Measurements from ENCODE around the gene C2.
"Not testable (repeated sequence)": the region's sequence is repeated elsewhere in the genome, so short reads cannot be mapped to it uniquely, and the experiment has no call there.

C2 gene

DNA sequence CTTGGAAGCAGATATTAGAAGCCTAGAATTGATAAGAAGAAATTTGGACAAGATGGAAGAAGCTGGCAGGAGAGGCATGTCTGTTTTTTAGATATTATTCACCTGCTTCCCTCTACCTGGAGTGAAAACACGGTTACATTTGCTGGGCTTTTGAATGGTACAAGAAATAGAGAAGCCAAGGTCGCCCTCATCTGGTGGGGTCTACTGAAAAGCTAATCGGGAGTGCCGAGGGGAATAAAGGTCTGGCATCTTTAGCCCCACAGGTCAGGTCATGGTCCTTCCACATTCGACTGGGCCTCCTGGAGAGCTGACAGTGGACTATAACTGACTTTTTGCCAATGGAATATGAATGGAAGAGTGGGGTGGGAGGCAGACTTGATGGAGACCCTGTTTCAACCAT, 4.6 kb upstream of the C2 start:
- Histone ChIP-seq H3K27ac (no peak overlapping the region), H3K9ac (ENCODE audit: insufficient read length) (no peak overlapping the region), H3K9me3 (ENCODE audit: low read depth, low read length) (no peaks in the 10 kb centered on the region), H3K36me3 (ENCODE audit: insufficient read depth, low read length) (no peaks in the 10 kb centered on the region), H3K4me3 (no peak overlapping the region)
- DNase-seq (ENCODE audit: low read depth, low spot score): no peak
- TF ChIP-seq FOXP2 (optimal IDR thresholded peaks at IDR 0.05; ENCODE audit: control extremely low read depth, extremely low read length, insufficient read depth) (no peak), EZH2 (IDR thresholded peaks at IDR 0.05) (no peak), POLR2AphosphoS5 (IDR thresholded peaks at IDR 0.05; ENCODE audit: borderline replicate concordance, low read depth, low read length) (no peak)

DNA sequence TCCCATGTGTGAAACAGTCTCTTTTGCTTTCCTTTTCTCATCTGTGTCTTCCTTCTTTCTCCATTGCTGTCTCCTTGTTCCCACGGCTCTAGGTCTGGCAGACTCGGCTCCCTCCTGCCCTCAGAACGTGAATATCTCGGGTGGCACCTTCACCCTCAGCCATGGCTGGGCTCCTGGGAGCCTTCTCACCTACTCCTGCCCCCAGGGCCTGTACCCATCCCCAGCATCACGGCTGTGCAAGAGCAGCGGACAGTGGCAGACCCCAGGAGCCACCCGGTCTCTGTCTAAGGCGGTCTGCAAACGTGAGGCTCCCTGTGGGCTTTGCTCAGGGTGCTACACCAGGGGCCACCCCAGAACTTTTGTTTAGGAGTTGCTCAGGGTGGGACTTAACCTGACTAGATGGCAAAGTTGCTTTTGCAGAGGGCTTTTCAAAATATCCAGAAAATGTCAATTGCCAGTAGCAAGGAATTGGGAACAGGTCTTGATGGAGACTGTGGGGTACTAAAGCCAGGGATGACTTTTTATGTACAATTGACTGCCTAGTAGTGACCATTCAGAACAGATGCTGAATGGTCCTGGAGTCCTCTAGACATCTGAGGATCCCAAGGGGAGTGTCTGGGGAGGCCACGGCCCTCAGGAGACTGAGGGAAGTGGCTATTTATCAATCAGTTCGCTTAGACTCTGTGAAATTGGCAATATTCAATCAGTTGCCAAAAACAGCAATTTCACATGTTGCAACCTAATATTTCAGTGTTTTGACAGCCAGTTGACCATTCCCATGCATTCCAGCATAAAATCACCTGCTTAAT, 550 bp downstream of the C2 start:
- Histone ChIP-seq H3K9ac (ENCODE audit: insufficient read length) (no peak overlapping the region), H3K36me3 (ENCODE audit: insufficient read depth, low read length) (no peaks in the 10 kb centered on the region), H3K4me3 (no peak overlapping the region), H3K27ac (no peak overlapping the region), H3K9me3 (ENCODE audit: low read depth, low read length) (no peaks in the 10 kb centered on the region)
- no peak for TF ChIP-seq EZH2 (IDR thresholded peaks at IDR 0.05)
- TF ChIP-seq POLR2AphosphoS5 (IDR thresholded peaks at IDR 0.05; ENCODE audit: borderline replicate concordance, low read depth, low read length): no peak
- no peak for TF ChIP-seq FOXP2 (optimal IDR thresholded peaks at IDR 0.05; ENCODE audit: control extremely low read depth, extremely low read length, insufficient read depth)
- no peak for DNase-seq (ENCODE audit: low read depth, low spot score)

GRCh38 chr6:31928672-31928939, 1.1 kb downstream of the C2 start:
- H3K9me3 ChIP-seq (ENCODE audit: low read depth, low read length): no peaks in the 10 kb centered on the region
- H3K9ac ChIP-seq (ENCODE audit: insufficient read length): no peak overlapping the region
- no peak for DNase-seq (ENCODE audit: low read depth, low spot score)
- TF ChIP-seq POLR2AphosphoS5 (IDR thresholded peaks at IDR 0.05; ENCODE audit: borderline replicate concordance, low read depth, low read length) (no peak), FOXP2 (optimal IDR thresholded peaks at IDR 0.05; ENCODE audit: control extremely low read depth, extremely low read length, insufficient read depth) (no peak), EZH2 (IDR thresholded peaks at IDR 0.05) (no peak)
- no peak overlapping the region for H3K4me3 ChIP-seq
- no peak overlapping the region for H3K27ac ChIP-seq
- H3K36me3 ChIP-seq (ENCODE audit: insufficient read depth, low read length): no peaks in the 10 kb centered on the region

- no peak overlapping the region for H3K4me3 ChIP-seq
- H3K9me3 ChIP-seq (ENCODE audit: low read depth, low read length): no peaks in the 10 kb centered on the region
- H3K27ac ChIP-seq: no peak overlapping the region
- H3K9ac ChIP-seq (ENCODE audit: insufficient read length): no peak overlapping the region
- no peak for DNase-seq (ENCODE audit: low read depth, low spot score)
- no peaks in the 10 kb centered on the region for H3K36me3 ChIP-seq (ENCODE audit: insufficient read depth, low read length)
- TF ChIP-seq POLR2AphosphoS5 (IDR thresholded peaks at IDR 0.05; ENCODE audit: borderline replicate concordance, low read depth, low read length) (no peak), FOXP2 (optimal IDR thresholded peaks at IDR 0.05; ENCODE audit: control extremely low read depth, extremely low read length, insufficient read depth) (no peak), EZH2 (IDR thresholded peaks at IDR 0.05) (no peak)
Observed at GRCh38 chr6:31930962-31931361, 3.4 kb downstream of the C2 start.

DNA sequence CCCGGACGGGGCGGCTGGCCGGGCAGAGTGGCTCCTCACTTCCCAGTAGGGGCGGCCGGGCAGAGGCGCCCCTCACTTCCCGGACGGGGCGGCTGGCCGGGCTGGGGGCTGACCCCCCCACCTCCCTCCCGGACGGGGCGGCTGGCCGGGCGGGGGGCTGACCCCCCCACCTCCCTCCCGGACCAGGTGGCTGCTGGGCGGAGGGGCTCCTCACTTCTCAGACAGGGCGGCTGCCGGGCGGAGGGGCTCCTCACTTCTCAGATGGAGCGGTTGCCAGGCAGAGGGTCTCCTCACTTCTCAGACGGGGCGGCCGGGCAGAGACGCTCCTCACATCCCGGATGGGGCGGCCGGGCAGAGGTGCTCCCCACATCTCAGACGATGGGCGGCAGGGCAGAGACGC, 4.6 kb downstream of the C2 start:
- not testable (repeated sequence) for DNase-seq (ENCODE audit: low read depth, low spot score); H3K4me3 ChIP-seq; H3K9me3 ChIP-seq (ENCODE audit: low read depth, low read length); H3K36me3 ChIP-seq (ENCODE audit: insufficient read depth, low read length); H3K9ac ChIP-seq (ENCODE audit: insufficient read length); H3K27ac ChIP-seq

DNA sequence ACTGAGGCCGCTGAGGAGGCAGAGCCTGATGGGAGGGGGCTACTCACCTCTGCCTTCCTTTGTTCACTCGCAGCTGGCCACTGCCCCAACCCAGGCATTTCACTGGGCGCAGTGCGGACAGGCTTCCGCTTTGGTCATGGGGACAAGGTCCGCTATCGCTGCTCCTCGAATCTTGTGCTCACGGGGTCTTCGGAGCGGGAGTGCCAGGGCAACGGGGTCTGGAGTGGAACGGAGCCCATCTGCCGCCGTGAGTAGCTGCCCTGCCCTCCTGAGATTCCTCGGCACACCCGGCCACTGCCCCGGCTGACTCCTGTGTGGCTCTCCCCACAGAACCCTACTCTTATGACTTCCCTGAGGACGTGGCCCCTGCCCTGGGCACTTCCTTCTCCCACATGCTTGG, 6.0 kb downstream of the C2 start:
- no peak for DNase-seq (ENCODE audit: low read depth, low spot score)
- H3K4me3 ChIP-seq: no peak overlapping the region
- H3K9ac ChIP-seq (ENCODE audit: insufficient read length): no peak overlapping the region
- no peaks in the 10 kb centered on the region for H3K36me3 ChIP-seq (ENCODE audit: insufficient read depth, low read length)
- TF ChIP-seq FOXP2 (optimal IDR thresholded peaks at IDR 0.05; ENCODE audit: control extremely low read depth, extremely low read length, insufficient read depth) (no peak), POLR2AphosphoS5 (IDR thresholded peaks at IDR 0.05; ENCODE audit: borderline replicate concordance, low read depth, low read length) (no peak), EZH2 (IDR thresholded peaks at IDR 0.05) (no peak)
- H3K9me3 ChIP-seq (ENCODE audit: low read depth, low read length): no peaks in the 10 kb centered on the region
- no peak overlapping the region for H3K27ac ChIP-seq

DNA sequence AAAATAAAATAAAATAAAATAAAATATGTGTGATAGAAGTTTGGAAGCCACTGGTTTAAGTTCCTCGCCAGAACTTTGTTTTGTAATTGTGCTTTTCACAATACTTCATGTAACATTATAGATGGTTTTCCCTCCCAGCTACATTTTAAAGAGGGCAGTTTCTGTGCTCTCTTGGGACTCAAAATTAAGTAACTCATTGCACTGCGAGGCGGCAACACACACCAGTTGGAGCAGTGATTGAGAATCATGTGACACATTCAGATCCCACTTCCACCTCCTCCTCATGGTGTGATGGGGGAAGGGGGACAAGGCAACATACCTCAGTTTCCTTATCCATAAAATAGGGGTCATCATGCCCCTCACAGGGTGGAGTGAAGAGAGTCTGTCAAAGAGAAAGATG, 7.5 kb downstream of the C2 start:
- TF ChIP-seq EZH2 (IDR thresholded peaks at IDR 0.05) (no peak), FOXP2 (optimal IDR thresholded peaks at IDR 0.05; ENCODE audit: control extremely low read depth, extremely low read length, insufficient read depth) (no peak), POLR2AphosphoS5 (IDR thresholded peaks at IDR 0.05; ENCODE audit: borderline replicate concordance, low read depth, low read length) (no peak)
- no peaks in the 10 kb centered on the region for H3K36me3 ChIP-seq (ENCODE audit: insufficient read depth, low read length)
- no peak overlapping the region for H3K27ac ChIP-seq
- DNase-seq (ENCODE audit: low read depth, low spot score): no peak
- H3K9me3 ChIP-seq (ENCODE audit: low read depth, low read length): no peaks in the 10 kb centered on the region
- H3K9ac ChIP-seq (ENCODE audit: insufficient read length): no peak overlapping the region
- H3K4me3 ChIP-seq: no peak overlapping the region

DNA sequence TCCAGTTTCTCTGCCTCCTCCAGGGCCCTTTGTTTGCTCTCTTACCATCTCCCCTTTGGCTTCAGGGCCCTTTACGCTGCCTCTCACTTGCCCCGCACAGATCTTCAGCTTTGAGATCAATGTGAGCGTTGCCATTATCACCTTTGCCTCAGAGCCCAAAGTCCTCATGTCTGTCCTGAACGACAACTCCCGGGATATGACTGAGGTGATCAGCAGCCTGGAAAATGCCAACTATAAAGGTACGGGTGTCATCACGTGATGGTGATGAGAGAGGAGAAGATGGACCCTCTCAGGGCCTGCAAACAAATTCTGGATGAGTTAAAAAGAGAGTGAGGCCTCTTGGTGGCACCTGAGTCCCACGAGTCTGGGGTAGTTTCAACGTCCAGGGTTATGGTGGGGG, 8.3 kb downstream of the C2 start:
- H3K9ac ChIP-seq (ENCODE audit: insufficient read length): no peak overlapping the region
- H3K36me3 ChIP-seq (ENCODE audit: insufficient read depth, low read length): no peaks in the 10 kb centered on the region
- DNase-seq (ENCODE audit: low read depth, low spot score): no peak
- H3K9me3 ChIP-seq (ENCODE audit: low read depth, low read length): no peaks in the 10 kb centered on the region
- TF ChIP-seq FOXP2 (optimal IDR thresholded peaks at IDR 0.05; ENCODE audit: control extremely low read depth, extremely low read length, insufficient read depth) (no peak), POLR2AphosphoS5 (IDR thresholded peaks at IDR 0.05; ENCODE audit: borderline replicate concordance, low read depth, low read length) (no peak), EZH2 (IDR thresholded peaks at IDR 0.05) (no peak)
- no peak overlapping the region for H3K4me3 ChIP-seq
- no peak overlapping the region for H3K27ac ChIP-seq

GRCh38 chr6:31940256-31940664, 12.7 kb downstream of the C2 start:
- Histone ChIP-seq H3K36me3 (ENCODE audit: insufficient read depth, low read length) (no peaks in the 10 kb centered on the region), H3K27ac (no peak overlapping the region), H3K9me3 (ENCODE audit: low read depth, low read length) (no peaks in the 10 kb centered on the region), H3K9ac (ENCODE audit: insufficient read length) (no peak overlapping the region), H3K4me3 (no peak overlapping the region)
- TF ChIP-seq FOXP2 (optimal IDR thresholded peaks at IDR 0.05; ENCODE audit: control extremely low read depth, extremely low read length, insufficient read depth) (no peak), POLR2AphosphoS5 (IDR thresholded peaks at IDR 0.05; ENCODE audit: borderline replicate concordance, low read depth, low read length) (no peak), EZH2 (IDR thresholded peaks at IDR 0.05) (no peak)
- DNase-seq (ENCODE audit: low read depth, low spot score): no peak

Measured in SK-N-MC (cell line).